H1 (cell line): ENCODE results near the gene PPIB. TPM values are rescaled to one million over a fixed set of nuclear protein-coding genes. Genes with fewer than 3 reads are reported as not detected.

Source experiments
- CTCF ChIA-PET: fragments of 300-600 bp; sonication (Branson Sonifier 250); formaldehyde crosslinking; loops from one replicate; lab custom pipeline; 2021; ENCODE audit not compliant: partially characterized antibody; lab: Charles Lee
- POLR2A ChIA-PET: fragments of 300-600 bp; sonication (Branson Sonifier 250); formaldehyde crosslinking; loops from one replicate; lab custom pipeline; 2021; ENCODE audit warnings: inconsistent platforms; ENCODE audit not compliant: partially characterized antibody; lab: Charles Lee
- DNase-seq, 2 experiments: peaks; one replicate each; pipeline versions ENCODE4 v3.0.0 to v3.0.0-alpha.2; 2010 to 2022; ENCODE audit warnings: low spot score in 2 of 2, low read depth in 1 of 2, mixed read lengths in 1 of 2
- FAIRE-seq: peaks from 2 replicates; lab custom pipeline; 2011; peaks lifted over from hg19 to GRCh38; lab: Jason Lieb, UNC
- H2AFZ ChIP-seq: 2 replicates; pipeline ENCODE4 v1.8.1; 2012; ENCODE audit warnings: low read length, inconsistent platforms
- H2AK5ac ChIP-seq: 2 replicates; pipeline ENCODE4 v1.6.1; 2013; ENCODE audit warnings: low read depth, low read length
- H2BK120ac ChIP-seq: replicated peaks from 2 replicates; pipeline ENCODE3; 2013; ENCODE audit warnings: low read depth, low read length, inconsistent platforms
- H2BK12ac ChIP-seq: 2 replicates; pipeline ENCODE4 v1.6.1; 2013; ENCODE audit warnings: low read depth, low read length
- H2BK15ac ChIP-seq: 2 replicates; pipeline ENCODE4 v1.6.1; 2013; ENCODE audit warnings: low read length
- H2BK20ac ChIP-seq: 2 replicates; pipeline ENCODE4 v1.6.1; 2013; ENCODE audit warnings: low read length
- H2BK5ac ChIP-seq: 2 replicates; pipeline ENCODE4 v1.6.1; 2013; ENCODE audit warnings: low read depth, low read length
- H3K14ac ChIP-seq: 2 replicates; pipeline ENCODE4 v1.6.1; 2013; ENCODE audit warnings: inconsistent platforms; ENCODE audit not compliant: insufficient read length
- H3K18ac ChIP-seq: 2 replicates; pipeline ENCODE4 v1.6.1; 2013; ENCODE audit warnings: low read length; ENCODE audit errors: extremely low read depth
- H3K23ac ChIP-seq: 2 replicates; pipeline ENCODE4 v1.6.1; 2013; ENCODE audit warnings: inconsistent platforms; ENCODE audit not compliant: insufficient read length
- H3K23me2 ChIP-seq: 2 replicates; pipeline ENCODE4 v1.6.1; 2013; ENCODE audit warnings: low read depth, low read length
- H3K27ac ChIP-seq: 2 replicates; pipeline ENCODE4 v1.6.1; 2011; ENCODE audit warnings: low read depth, low read length, inconsistent platforms
- H3K27me3 ChIP-seq, 4 experiments: replicated peaks in 1 of 4; 1 replicate in 1 of 4; 2 replicates in 3 of 4; pipeline versions ENCODE4 v1.6.1 to v1.8.1; 2011 to 2013; ENCODE audit warnings: low read length in 3 of 4, mild to moderate bottlenecking in 3 of 4, inconsistent platforms in 2 of 4, mixed read lengths in 2 of 4, moderate library complexity in 1 of 4; ENCODE audit not compliant: control insufficient read depth in 3 of 4, insufficient read depth in 3 of 4; ENCODE audit errors: extremely low read depth in 1 of 4
- H3K36me3 ChIP-seq, 4 experiments: 2 replicates each; pipeline versions ENCODE4 v1.6.1 to v1.8.1; 2011 to 2013; ENCODE audit warnings: mild to moderate bottlenecking in 4 of 4, low read length in 3 of 4, moderate library complexity in 2 of 4, control low read depth in 1 of 4, inconsistent platforms in 1 of 4; ENCODE audit not compliant: insufficient read depth in 4 of 4, control insufficient read depth in 2 of 4
- H3K4ac ChIP-seq: replicated peaks from 2 replicates; pipeline ENCODE3; 2013; ENCODE audit warnings: low read length, low read depth, mixed read lengths, inconsistent platforms; ENCODE audit not compliant: insufficient read length
- H3K4me1 ChIP-seq, 4 experiments: replicated peaks in 1 of 4; 1 replicate in 1 of 4; 2 replicates in 3 of 4; pipeline versions ENCODE4 v1.6.1 to v1.8.1; 2011 to 2013; ENCODE audit warnings: low read length in 3 of 4, inconsistent platforms in 2 of 4, mixed read lengths in 1 of 4; ENCODE audit not compliant: insufficient read depth in 4 of 4, control insufficient read depth in 3 of 4
- H3K4me2 ChIP-seq, 2 experiments: 2 replicates each; pipeline versions ENCODE4 v1.6.1 to v1.8.1; 2011 to 2013; ENCODE audit warnings: low read depth in 2 of 2, low read length in 2 of 2, control low read depth in 1 of 2, inconsistent platforms in 1 of 2, mild to moderate bottlenecking in 1 of 2; ENCODE audit not compliant: insufficient read depth in 1 of 2
- H3K4me3 ChIP-seq, 4 experiments: fragments of 200-600, 300-600 bp in 1 of 4; sonication (generic), shearing (Covaris generic), sonication (Bioruptor Twin) in 1 of 4; 2 replicates each; pipeline versions ENCODE4 v1.5.1 to v1.8.1; 2011 to 2016; ENCODE audit warnings: low read length in 4 of 4, low read depth in 3 of 4, control low read depth in 2 of 4, inconsistent platforms in 2 of 4, mild to moderate bottlenecking in 2 of 4, mixed read lengths in 1 of 4, moderate library complexity in 1 of 4; ENCODE audit not compliant: insufficient read depth in 2 of 4; ENCODE audit errors: extremely low read depth in 1 of 4
- H3K56ac ChIP-seq: replicated peaks from 2 replicates; pipeline ENCODE3; 2013; ENCODE audit warnings: low read depth, mild to moderate bottlenecking, mixed read lengths, low read length, inconsistent platforms; ENCODE audit not compliant: insufficient read length
- H3K79me1 ChIP-seq: 2 replicates; pipeline ENCODE4 v1.6.1; 2013; ENCODE audit warnings: low read depth, low read length, control low read depth
- H3K79me2 ChIP-seq, 2 experiments: 2 replicates each; pipeline versions ENCODE4 v1.6.1 to v1.8.1; 2012 to 2013; ENCODE audit warnings: low read length in 2 of 2, mild to moderate bottlenecking in 2 of 2, inconsistent platforms in 1 of 2; ENCODE audit not compliant: insufficient read depth in 2 of 2, control insufficient read depth in 1 of 2
- H3K9ac ChIP-seq, 4 experiments: replicated peaks in 1 of 4; 1 replicate in 1 of 4; 2 replicates in 3 of 4; pipeline versions ENCODE4 v1.6.1 to v1.8.1; 2011 to 2013; ENCODE audit warnings: low read depth in 3 of 4, low read length in 3 of 4, control low read depth in 2 of 4, mild to moderate bottlenecking in 2 of 4, moderate library complexity in 2 of 4, inconsistent platforms in 1 of 4; ENCODE audit errors: extremely low read depth in 1 of 4
- H3K9me3 ChIP-seq, 2 experiments: 2 replicates each; pipeline versions ENCODE4 v1.6.1 to v1.8.1; 2012 to 2013; ENCODE audit warnings: mild to moderate bottlenecking in 2 of 2, moderate library complexity in 2 of 2, control low read depth in 1 of 2, inconsistent platforms in 1 of 2, low read depth in 1 of 2, low read length in 1 of 2, mixed read lengths in 1 of 2; ENCODE audit not compliant: insufficient read depth in 2 of 2
- H4K20me1 ChIP-seq, 2 experiments: replicated peaks in 1 of 2; 2 replicates each; pipeline versions ENCODE3 to v1.8.1; 2011 to 2013; ENCODE audit warnings: inconsistent platforms in 2 of 2, low read length in 2 of 2, mild to moderate bottlenecking in 1 of 2; ENCODE audit not compliant: insufficient read depth in 2 of 2, control insufficient read depth in 1 of 2
- H4K5ac ChIP-seq: 2 replicates; pipeline ENCODE4 v1.6.1; 2013; ENCODE audit warnings: low read length, low read depth, mixed read lengths, inconsistent platforms; ENCODE audit not compliant: insufficient read length
- H4K8ac ChIP-seq: 2 replicates; pipeline ENCODE4 v1.8.0; 2013; ENCODE audit warnings: mild to moderate bottlenecking, moderate library complexity, low read length, inconsistent platforms; ENCODE audit not compliant: insufficient read depth; ENCODE audit errors: extremely low read depth
- H4K91ac ChIP-seq: replicated peaks from 2 replicates; pipeline ENCODE3; 2013; ENCODE audit warnings: low read length, mixed read lengths, inconsistent platforms; ENCODE audit not compliant: insufficient read length
- CTCF ChIP-seq, 3 experiments: IDR thresholded peaks; 1 replicate in 2 of 3; 2 replicates in 1 of 3; pipeline versions ENCODE4 v1.5.1 to v1.6.1; 2011; ENCODE audit warnings: low read length in 3 of 3, mild to moderate bottlenecking in 3 of 3, inconsistent platforms in 2 of 3, low read depth in 1 of 3, moderate library complexity in 1 of 3; ENCODE audit not compliant: insufficient read depth in 1 of 3; ENCODE audit errors: control extremely low read depth in 1 of 3
- HDAC6 ChIP-seq: IDR thresholded peaks from one replicate; pipeline ENCODE4 v1.7.1; 2012; ENCODE audit warnings: low read depth, mild to moderate bottlenecking, inconsistent platforms, low read length, moderate library complexity
- MAFK ChIP-seq: IDR thresholded peaks from 2 replicates; pipeline ENCODE4 v1.6.1; 2012; ENCODE audit warnings: low read depth, mild to moderate bottlenecking, improper control_type of control experiment, low read length
- NANOG ChIP-seq: IDR thresholded peaks from 2 replicates; pipeline ENCODE4 v1.6.1; 2011; ENCODE audit warnings: low read length, low read depth, mild to moderate bottlenecking, inconsistent platforms; ENCODE audit not compliant: insufficient read depth, poor library complexity, severe bottlenecking
- RAD21 ChIP-seq, 2 experiments: IDR thresholded peaks in 1 of 2; conservative IDR thresholded peaks in 1 of 2; 2 replicates each; pipeline ENCODE4 v1.6.1; 2011; ENCODE audit warnings: low read depth in 2 of 2, low read length in 2 of 2, improper control_type of control experiment in 1 of 2, inconsistent platforms in 1 of 2, mild to moderate bottlenecking in 1 of 2, moderate library complexity in 1 of 2
- RFX5 ChIP-seq: IDR thresholded peaks from 2 replicates; pipeline ENCODE4 v1.6.1; 2011; ENCODE audit warnings: low read depth, low read length, improper control_type of control experiment, borderline replicate concordance
- RNF2 ChIP-seq: fragments of 200-900, 300-1000 bp; sonication (generic); IDR thresholded peaks from 2 replicates; pipeline ENCODE4 v1.7.1; 2016; ENCODE audit warnings: borderline replicate concordance, low read depth, mild to moderate bottlenecking, antibody characterized with exemption, low read length; ENCODE audit not compliant: poor library complexity, severe bottlenecking; ENCODE audit errors: missing control alignments
- SIN3A ChIP-seq, 2 experiments: IDR thresholded peaks in 1 of 2; conservative IDR thresholded peaks in 1 of 2; 2 replicates each; pipeline ENCODE4 v1.6.1; 2011 to 2012; ENCODE audit warnings: low read length in 2 of 2, improper control_type of control experiment in 1 of 2, low read depth in 1 of 2, mild to moderate bottlenecking in 1 of 2
- SP4 ChIP-seq: IDR thresholded peaks from 2 replicates; pipeline ENCODE4 v1.6.1; 2012; ENCODE audit warnings: low read length, inconsistent platforms
- WGBS, 2 experiments: shearing (Covaris generic) in 1 of 2; methylation state at CpG; one replicate each; pipeline versions ENCODE4 v1.1.6 to v1.1.7; 2013 to 2015; ENCODE audit warnings: low lambda C conversion rate in 2 of 2, mixed read lengths in 2 of 2, inconsistent platforms in 1 of 2, low coverage in 1 of 2, missing lambda C conversion rate in 1 of 2; ENCODE audit not compliant: insufficient replicate concordance in 2 of 2, insufficient coverage in 1 of 2, insufficient read length in 1 of 2; ENCODE audit errors: extremely low coverage in 1 of 2, missing lambda C conversion rate in 1 of 2; 5-methylcytosine and 5-hydroxymethylcytosine counted together
- polyA plus RNA-seq, 7 experiments: library from polyadenylated mRNA; depleted of rRNA in 3 of 7; stranded (reverse) in 5 of 7; unstranded in 2 of 7; fragments of >200 nt in 5 of 7; fragments of 200-250 nt in 2 of 7; gene quantifications; 1 replicate in 5 of 7; 2 replicates in 1 of 7; 4 replicates in 1 of 7; pipeline versions ENCODE4 v1.2.1 to v1.2.3, GENCODE V29; 2011 to 2013; ENCODE audit warnings: missing spikeins in 2 of 7, mixed read lengths in 2 of 7
- total RNA-seq: library from RNA; stranded (reverse); fragmentation: NEBNext Ultra II Directional; extraction: Animal tissue kit (Norgen Biotek cat#: 25700); gene quantifications from 2 replicates; pipeline ENCODE4 v1.2.1, GENCODE V29; 2021

Gene PPIB
- total and polyA plus RNA-seq, 2 of the 8 experiments (the other 6 are each of a cell fraction or from before 2014, with no cell fraction given): 558 to 579 TPM

DNA sequence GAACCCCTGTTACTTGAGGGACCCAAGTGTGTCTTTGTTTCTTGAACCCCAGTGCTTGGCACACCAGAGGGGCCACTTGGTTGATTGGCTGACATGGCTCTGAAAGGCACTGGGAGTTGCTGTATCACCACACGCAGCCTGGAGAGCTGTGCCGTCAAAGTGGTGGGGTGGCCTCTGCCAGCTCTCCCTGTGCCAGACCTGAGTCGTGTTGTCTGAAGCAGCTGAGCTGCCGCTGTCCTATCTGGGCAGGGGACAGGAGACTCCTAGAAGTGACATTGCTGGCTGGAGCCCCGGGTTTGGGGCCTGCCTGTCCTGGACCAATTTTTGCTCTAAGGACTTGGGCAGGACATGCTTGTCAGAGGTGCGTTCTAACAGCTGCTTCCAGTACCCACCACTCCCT, 16.8 kb downstream of the PPIB start:
- Histone ChIP-seq H4K91ac (no peak overlapping the region), H3K79me1 (no peaks in the 10 kb centered on the region), H3K27me3 (0 out of 7 replicates have a peak, but pooled peaks cover 0 to 3% (median 1%) of the 10 kb centered on the region in 4 experiments), H3K9me3 (no peaks in the 10 kb centered on the region), H2AFZ (no peak overlapping the region), H4K20me1 (peaks cover 0 to 3% of the 10 kb centered on the region in 2 experiments), H3K23me2 (no peaks in the 10 kb centered on the region; the same call in 1 of the 2 replicates), H4K5ac (no peak overlapping the region), H3K9ac (no peak overlapping the region), H3K14ac (no peak overlapping the region), H3K27ac (no peak overlapping the region), H3K23ac (no peak overlapping the region), H3K56ac (no peak overlapping the region), H3K18ac (no peak overlapping the region), H3K4me3 (no peak overlapping the region), H2AK5ac (no peak overlapping the region), H2BK12ac (no peak overlapping the region), H3K4me2 (no peak overlapping the region), H3K4me1 (peaks cover 0 to under 1% (median 0%) of the 10 kb centered on the region in 4 experiments; a peak in 2 of 7 replicates), H2BK120ac (no peak overlapping the region), H4K8ac (no peak overlapping the region), H2BK15ac (no peak overlapping the region), H2BK20ac (no peak overlapping the region), H2BK5ac (peak overlapping the region; percentile 35; the same call in 1 of the 2 replicates), H3K79me2 (no peaks in the 10 kb centered on the region), H3K4ac (no peak overlapping the region), H3K36me3 (peaks cover 0 to 5% (median 0%) of the 10 kb centered on the region in 4 experiments; a peak in 1 of 8 replicates)
- POLR2A ChIA-PET: interaction anchor here (0.6 to 2.3 kb wide), 3 partner anchors 11 to 42 kb away, joined by 3 to 7 read pairs (median 4); no protein-coding TSS in a partner anchor
- CTCF ChIA-PET: interaction anchor here (0.8 to 4.1 kb wide), 4 partner anchors 9 to 77 kb away, joined by 3 to 18 read pairs (median 5); no protein-coding TSS in a partner anchor
- DNase-seq (no peak), FAIRE-seq (no peak)
- WGBS, 2 experiments: 92% methylated on average over 6 of the region's 6 CpGs; no CpG with 5 or more reads in 1 of the 2 experiments
- TF ChIP-seq HDAC6 (no peak), RAD21 (IDR thresholded peaks at IDR 0.05 in 1 of 2, conservative IDR thresholded peaks at IDR 0.05 in 1 of 2; ENCODE audit: low read depth in 2 of 2, low read length in 2 of 2) (no peak), NANOG (no peak), MAFK (no peak), SP4 (no peak), SIN3A (conservative IDR thresholded peaks at IDR 0.05 in 1 of 2, IDR thresholded peaks at IDR 0.05 in 1 of 2; ENCODE audit: low read depth in 1 of 2, low read length in 2 of 2) (no peak), RFX5 (no peak), CTCF (IDR thresholded peaks at IDR 0.05; ENCODE audit: control extremely low read depth in 1 of 3, insufficient read depth in 1 of 3, low read depth in 1 of 3, low read length in 3 of 3) (no peak), RNF2 (no peak)
